MCF 10A (cell line): ENCODE data around the gene LIMS2. TPM values are rescaled to one million over a fixed set of nuclear protein-coding genes. Genes with fewer than 3 reads are reported as not detected.
A peak's percentile ranks its signal among the peaks of the same experiment; 100 is the strongest.

Source experiments
- BruUV-seq: library from RNA; stranded (reverse); fragments of 400-500 nt; replicated peaks from 2 replicates; lab custom pipeline; 2021; lab: Mats Ljungman, UMichigan
- CTCF ChIA-PET: fragments of 300-600 bp; sonication (Branson Sonifier 250); formaldehyde crosslinking; extraction: SDS; loops from one replicate; lab custom pipeline; 2021; ENCODE audit warnings: antibody characterized with exemption, inconsistent platforms; lab: Yijun Ruan, JAX
- POLR2A ChIA-PET: fragments of 300-600, 350-650 bp; sonication (Branson Sonifier 250); formaldehyde crosslinking; extraction: SDS; loops from one replicate; lab custom pipeline; 2020; ENCODE audit warnings: antibody characterized with exemption, inconsistent platforms; lab: Yijun Ruan, JAX
- DNase-seq: peaks from one replicate; pipeline ENCODE4 v3.0.0-alpha.2; 2018; ENCODE audit not compliant: unreplicated experiment
- H3K27ac Mint-ChIP-seq: one replicate; pipeline ENCODE4 v1.8.0; 2022; ENCODE audit warnings: mild to moderate bottlenecking, low read depth, mixed read lengths; ENCODE audit not compliant: unreplicated experiment
- H3K27me3 Mint-ChIP-seq: one replicate; pipeline ENCODE4 v1.8.0; 2022; ENCODE audit warnings: mixed read lengths; ENCODE audit not compliant: insufficient read depth, unreplicated experiment
- H3K36me3 Mint-ChIP-seq: one replicate; pipeline ENCODE4 v1.8.0; 2022; ENCODE audit warnings: mild to moderate bottlenecking, moderate library complexity, mixed read lengths; ENCODE audit not compliant: insufficient read depth, unreplicated experiment
- H3K4me1 Mint-ChIP-seq: one replicate; pipeline ENCODE4 v1.8.0; 2022; ENCODE audit warnings: mixed read lengths; ENCODE audit not compliant: insufficient read depth, unreplicated experiment
- H3K4me3 Mint-ChIP-seq: one replicate; pipeline ENCODE4 v1.8.0; 2022; ENCODE audit warnings: mild to moderate bottlenecking, moderate library complexity, mixed read lengths; ENCODE audit not compliant: unreplicated experiment
- H3K9me3 Mint-ChIP-seq: one replicate; pipeline ENCODE4 v1.8.0; 2022; ENCODE audit warnings: mixed read lengths; ENCODE audit not compliant: unreplicated experiment
- intact Hi-C: fragments of 100-400 bp; cut with micrococcal nuclease; formaldehyde crosslinking; loops from 2 replicates; pipeline ENCODE4 v1.14.1; 2022
- total RNA-seq: library from RNA; stranded (reverse); gene quantifications from 2 replicates; pipeline ENCODE4 v1.2.3, GENCODE V29; 2022
- TF ChIP-seq, protein P1 (sequence below): fragments of 200-600 bp; IDR thresholded peaks from one replicate; pipeline ENCODE4 v1.8.0; 2022; ENCODE audit warnings: antibody characterized with exemption, mild to moderate bottlenecking; ENCODE audit not compliant: unreplicated experiment

LIMS2 gene
- total RNA-seq, 1 experiment from 2014 or later = not detected

DNA sequence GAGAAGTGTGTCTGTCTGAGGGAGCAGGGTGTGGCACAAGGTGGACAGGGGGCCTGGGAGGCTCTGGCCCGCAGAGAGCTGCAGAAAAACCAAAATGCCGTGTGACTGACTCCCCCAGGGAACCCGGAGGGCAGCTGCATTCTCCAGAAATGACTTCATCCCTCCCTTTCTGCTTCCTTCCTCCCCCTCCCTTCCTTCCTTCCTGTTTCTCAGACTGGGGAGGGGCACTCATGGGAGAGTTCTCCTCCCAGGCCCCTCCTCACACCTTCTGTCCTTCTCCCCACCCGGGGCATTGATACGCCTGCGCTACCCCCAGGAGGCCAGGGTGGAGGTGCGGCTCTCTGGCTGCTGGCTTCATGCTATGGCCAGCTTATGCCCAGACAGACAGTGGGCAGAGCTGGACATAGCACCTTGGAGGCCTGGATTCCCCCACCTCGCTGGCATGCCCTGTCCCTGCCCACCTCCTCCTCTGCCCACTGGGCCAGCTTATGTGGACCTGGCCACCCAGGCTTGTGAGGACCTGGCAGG, 37.5 kb downstream of the LIMS2 start:
- Mint-ChIP-seq H3K36me3 (no peaks in the 10 kb centered on the region), H3K27me3 (no peaks in the 10 kb centered on the region), H3K4me1 (no peaks in the 10 kb centered on the region), H3K9me3 (no peaks in the 10 kb centered on the region), H3K27ac (peak overlapping the region; percentile 42), H3K4me3 (no peak overlapping the region)
- ChIA-PET POLR2A (interaction anchor here (0.6 kb wide), 2 partner anchors 42 to 113 kb away, joined by 3 to 6 read pairs; no protein-coding TSS in a partner anchor), CTCF (interaction anchor here (0.6 to 0.7 kb wide), 3 partner anchors 12 to 438 kb away, joined by 3 read pairs; no protein-coding TSS in a partner anchor)
- TF ChIP-seq, protein P1, sequence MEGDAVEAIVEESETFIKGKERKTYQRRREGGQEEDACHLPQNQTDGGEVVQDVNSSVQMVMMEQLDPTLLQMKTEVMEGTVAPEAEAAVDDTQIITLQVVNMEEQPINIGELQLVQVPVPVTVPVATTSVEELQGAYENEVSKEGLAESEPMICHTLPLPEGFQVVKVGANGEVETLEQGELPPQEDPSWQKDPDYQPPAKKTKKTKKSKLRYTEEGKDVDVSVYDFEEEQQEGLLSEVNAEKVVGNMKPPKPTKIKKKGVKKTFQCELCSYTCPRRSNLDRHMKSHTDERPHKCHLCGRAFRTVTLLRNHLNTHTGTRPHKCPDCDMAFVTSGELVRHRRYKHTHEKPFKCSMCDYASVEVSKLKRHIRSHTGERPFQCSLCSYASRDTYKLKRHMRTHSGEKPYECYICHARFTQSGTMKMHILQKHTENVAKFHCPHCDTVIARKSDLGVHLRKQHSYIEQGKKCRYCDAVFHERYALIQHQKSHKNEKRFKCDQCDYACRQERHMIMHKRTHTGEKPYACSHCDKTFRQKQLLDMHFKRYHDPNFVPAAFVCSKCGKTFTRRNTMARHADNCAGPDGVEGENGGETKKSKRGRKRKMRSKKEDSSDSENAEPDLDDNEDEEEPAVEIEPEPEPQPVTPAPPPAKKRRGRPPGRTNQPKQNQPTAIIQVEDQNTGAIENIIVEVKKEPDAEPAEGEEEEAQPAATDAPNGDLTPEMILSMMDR = no peak
- BruUV-seq = no TSS peak
- peak; percentile 75 for DNase-seq
- intact Hi-C loops = no loop called here

DNA sequence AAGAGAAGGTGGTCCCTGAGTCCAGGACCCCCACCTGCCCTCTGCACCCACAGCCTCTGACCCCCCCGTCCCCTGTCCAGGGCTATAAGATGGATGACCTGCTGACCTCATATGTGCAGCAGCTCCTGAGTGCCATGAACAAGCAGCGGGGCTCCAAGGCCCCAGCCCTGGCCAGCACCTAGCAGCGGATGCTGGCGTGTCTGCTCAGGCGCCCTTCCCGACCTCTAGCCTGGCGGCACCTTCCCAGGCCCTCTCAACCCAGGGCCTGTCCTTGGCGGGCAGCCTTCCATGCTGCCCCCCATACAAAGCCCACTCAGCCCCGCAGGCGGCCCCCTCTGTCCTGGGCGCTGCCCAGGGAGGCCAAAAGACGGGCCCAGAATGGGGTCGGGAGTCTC, 38.1 kb downstream of the LIMS2 start:
- ChIA-PET POLR2A (interaction anchor here (0.6 kb wide), 1 partner anchor 42 kb away, joined by 3 read pairs; no protein-coding TSS in a partner anchor), CTCF (interaction anchor here (0.7 kb wide), 1 partner anchor 438 kb away, joined by 3 read pairs; no protein-coding TSS in a partner anchor)
- H3K9me3 Mint-ChIP-seq = no peaks in the 10 kb centered on the region
- intact Hi-C loops = no loop called here
- BruUV-seq = no TSS peak
- TF ChIP-seq, protein P1 = no peak
- no peak overlapping the region for H3K4me3 Mint-ChIP-seq
- DNase-seq = no peak
- no peak overlapping the region for H3K27ac Mint-ChIP-seq
- no peaks in the 10 kb centered on the region for H3K36me3 Mint-ChIP-seq
- no peaks in the 10 kb centered on the region for H3K4me1 Mint-ChIP-seq
- no peaks in the 10 kb centered on the region for H3K27me3 Mint-ChIP-seq

DNA sequence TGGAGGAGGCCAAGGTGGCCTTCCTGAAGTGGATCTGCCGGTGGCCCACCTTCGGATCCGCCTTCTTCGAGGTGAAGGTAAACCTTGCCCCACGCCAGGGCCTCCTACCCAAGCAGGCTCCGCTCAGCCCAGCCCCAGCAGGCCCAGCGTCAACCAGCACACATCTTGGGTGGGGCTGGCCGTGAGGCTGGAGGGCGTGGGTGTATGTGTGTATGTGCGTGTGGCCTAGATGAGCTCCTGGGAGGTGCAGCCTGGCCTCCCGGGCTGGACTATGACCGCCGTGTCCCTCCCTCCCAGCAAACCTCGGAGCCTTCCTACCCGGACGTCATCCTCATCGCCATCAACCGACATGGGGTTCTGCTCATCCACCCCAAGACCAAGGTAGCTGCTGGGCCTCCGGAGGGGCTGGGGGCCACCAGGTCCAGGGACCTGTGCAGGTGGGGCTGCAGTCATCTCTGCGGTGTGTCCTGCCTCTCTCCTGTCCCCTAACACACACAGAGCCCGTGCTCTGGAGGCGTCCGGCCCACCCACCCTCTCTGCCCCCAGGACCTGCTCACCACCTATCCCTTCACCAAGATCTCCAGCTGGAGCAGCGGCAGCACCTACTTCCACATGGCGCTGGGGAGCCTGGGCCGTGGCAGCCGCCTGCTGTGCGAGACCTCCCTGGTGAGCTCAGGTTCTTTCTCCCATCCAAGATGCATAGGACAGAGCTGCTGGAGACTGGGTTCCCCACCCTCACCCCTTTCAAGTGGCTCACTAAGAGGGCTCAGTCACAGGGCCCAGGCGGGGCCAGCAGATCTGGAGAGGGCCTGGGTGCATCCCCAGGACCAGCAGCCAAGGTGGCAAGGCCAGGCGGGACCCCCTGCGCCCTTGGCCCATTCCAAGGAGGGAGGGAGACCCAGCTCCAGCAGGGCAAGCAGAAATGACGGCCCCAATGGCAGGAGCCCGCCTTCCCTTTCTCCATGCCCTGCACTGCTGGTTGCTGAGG, 38.8 kb downstream of the LIMS2 start:
- no peak for DNase-seq
- Mint-ChIP-seq H3K27me3 (no peaks in the 10 kb centered on the region), H3K27ac (no peak overlapping the region), H3K36me3 (no peaks in the 10 kb centered on the region), H3K4me1 (no peaks in the 10 kb centered on the region), H3K4me3 (no peak overlapping the region), H3K9me3 (no peaks in the 10 kb centered on the region)
- ChIA-PET CTCF (interaction anchor here (0.9 kb wide), 1 partner anchor 12 kb away, joined by 3 read pairs; no protein-coding TSS in a partner anchor), POLR2A (no interaction called here)
- no TSS peak for BruUV-seq
- TF ChIP-seq, protein P1 = no peak
- intact Hi-C loops = no loop called here
